Heart left ventricle (tissue), 16 donors: ENCODE measurements around the gene PAPOLA. TPM values are rescaled to one million over a fixed set of nuclear protein-coding genes. Genes with fewer than 3 reads are reported as not detected.

Source experiments
- ATAC-seq, 4 donors: fragments of 200-7000 bp; cut with Tn5 transposase; one replicate each; pipeline ENCODE4 v1.9.1; 2020 to 2022; ENCODE audit warnings: moderate library complexity in 4 of 4, mild to moderate bottlenecking in 3 of 4, moderate number of reproducible peaks in 1 of 4
- DNase-seq, 5 donors: peaks; one replicate each; pipeline ENCODE4 v3.0.0-alpha.2; 2020
- H3K27ac ChIP-seq, 12 donors: fragments of 200-600 bp; sonication (generic) in 4 of 12; one replicate each; pipeline versions ENCODE4 v1.5.0 to v1.8.0; 2016 to 2022; ENCODE audit warnings: mild to moderate bottlenecking in 2 of 12
- H3K27me3 ChIP-seq, 9 donors: fragments of 200-600 bp; sonication (generic) in 2 of 9; one replicate each; pipeline versions ENCODE4 v1.5.1 to v1.8.0; 2016 to 2022; ENCODE audit warnings: mild to moderate bottlenecking in 3 of 9
- H3K36me3 ChIP-seq, 9 donors: fragments of 200-600 bp; sonication (generic) in 2 of 9; one replicate each; pipeline versions ENCODE4 v1.5.0 to v1.8.0; 2018 to 2022; ENCODE audit warnings: mild to moderate bottlenecking in 2 of 9
- H3K4me1 ChIP-seq, 12 donors: fragments of 200-600 bp; sonication (generic) in 4 of 12; one replicate each; pipeline versions ENCODE4 v1.5.0 to v1.8.0; 2016 to 2022; ENCODE audit warnings: mild to moderate bottlenecking in 3 of 12
- H3K4me3 ChIP-seq, 12 donors: fragments of 200-600 bp; sonication (generic) in 4 of 12; one replicate each; pipeline versions ENCODE4 v1.5.0 to v1.8.0; 2017 to 2022; ENCODE audit warnings: mild to moderate bottlenecking in 9 of 12, moderate library complexity in 4 of 12
- H3K9me3 ChIP-seq, 12 donors: fragments of 200-600 bp; sonication (generic) in 4 of 12; one replicate each; pipeline versions ENCODE4 v1.5.0 to v1.8.0; 2016 to 2022; ENCODE audit warnings: mild to moderate bottlenecking in 1 of 12
- POLR2A ChIP-seq, 2 donors: fragments of 450-650 bp; IDR thresholded peaks; one replicate each; pipeline ENCODE4 v1.6.1; 2017; ENCODE audit warnings: antibody characterized with exemption in 2 of 2, mild to moderate bottlenecking in 2 of 2, moderate library complexity in 2 of 2
- WGBS, 4 donors: extraction: QIAGEN DNeasy Blood & Tissue Kit in 2 of 4; methylation state at CpG; one replicate each; pipeline versions ENCODE4 v1.1.5 to v1.1.7; 2013 to 2018; 5-methylcytosine and 5-hydroxymethylcytosine counted together
- intact Hi-C, 10 donors: fragments of 100-400 bp; cut with DNase I; formaldehyde crosslinking; loops; one replicate each; pipeline versions ENCODE4 v1.11.1 to v1.14.2; 2022
- polyA plus RNA-seq, 2 donors: library from polyadenylated mRNA; stranded (reverse); fragments of 200-250 nt; gene quantifications; one replicate each; pipeline ENCODE4 v1.2.3, GENCODE V29; 2013
- total RNA-seq, 9 donors: library from RNA; depleted of rRNA in 2 of 9; stranded (reverse); fragments of >200 nt in 2 of 9; fragmentation: NEBNext Ultra II Directional in 3 of 9; extraction: Animal tissue kit (Norgen Biotek cat#: 25700) in 3 of 9; gene quantifications; one replicate each; pipeline versions ENCODE4 v1.1.0 to v1.2.4, GENCODE V29; 2016 to 2023
- TF ChIP-seq, protein P1 (sequence below), 12 donors: fragments of 200-600 bp; sonication (generic) in 4 of 12; IDR thresholded peaks; one replicate each; pipeline versions ENCODE4 v1.5.0 to v1.8.0; 2018 to 2022; ENCODE audit warnings: antibody characterized with exemption in 12 of 12, mild to moderate bottlenecking in 5 of 12
- donor health status: ischemic (EF 13 %, LVEDD 7.1; RV severe dilation, severe dysfunction).
- donor health status: healthy with polysubstance abuse.
- donor health status: DM: no; HTN: yes; CAD: no.
- donor health status: DM: no; HTN: no; CAD: no.
- donor health status: ischemic (EF 25% LVEDD 6.9; RV normal size, moderate dysfunction).
- donor health status: ischemic (EF 25% LVEDD 5.7; RV mildly dilated, moderate dysfunction).
- donor health status: healthy.
- donor health status: DM: yes; HTN: yes; CAD: no.
- donor health status: ischemic (EF 35%, LVEDD 5.7; RV mildly dilated, moderate dysfunction).
- donor health status: nonischemic (EF 11% LVEDD 7.7; RV severe dilation, severe dysfunction).
- donor health status: DM: yes; HTN: yes; CAD: no.
- donor health status: PGD.
- donor health status: ischemic (EF 29% LVEDD 5.4; RV normal size, mild dysfunction).
- donor health status: nonischemic (EF 23%, LVEDD 6.1; RV moderate dilation, normal function).

The PAPOLA gene
- total and polyA plus RNA-seq, 11 donors = 72.0 to 147 (median 115) TPM

DNA sequence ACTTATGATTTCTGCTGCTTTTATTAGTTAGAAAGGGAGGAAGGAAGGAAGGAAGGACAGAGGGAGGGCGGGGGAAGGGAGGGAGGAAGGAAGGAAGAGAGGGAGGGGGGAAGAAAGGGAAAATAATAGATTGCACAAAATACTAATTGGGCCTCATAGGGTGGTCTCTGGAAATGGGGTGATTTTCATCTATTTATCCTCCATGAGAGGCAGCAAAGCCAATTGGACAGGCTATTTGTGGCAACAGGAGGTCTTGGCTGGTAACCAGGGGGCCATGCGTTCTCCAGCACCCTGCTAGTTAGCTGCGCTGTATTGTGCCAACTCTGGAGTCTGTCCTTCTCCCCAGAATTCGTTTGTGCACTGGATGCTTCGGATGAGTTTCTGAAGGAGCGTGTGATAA, 24.1 kb upstream of the PAPOLA start:
- TF ChIP-seq POLR2A (IDR thresholded peaks at IDR 0.05) = no peak
- TF ChIP-seq, protein P1, sequence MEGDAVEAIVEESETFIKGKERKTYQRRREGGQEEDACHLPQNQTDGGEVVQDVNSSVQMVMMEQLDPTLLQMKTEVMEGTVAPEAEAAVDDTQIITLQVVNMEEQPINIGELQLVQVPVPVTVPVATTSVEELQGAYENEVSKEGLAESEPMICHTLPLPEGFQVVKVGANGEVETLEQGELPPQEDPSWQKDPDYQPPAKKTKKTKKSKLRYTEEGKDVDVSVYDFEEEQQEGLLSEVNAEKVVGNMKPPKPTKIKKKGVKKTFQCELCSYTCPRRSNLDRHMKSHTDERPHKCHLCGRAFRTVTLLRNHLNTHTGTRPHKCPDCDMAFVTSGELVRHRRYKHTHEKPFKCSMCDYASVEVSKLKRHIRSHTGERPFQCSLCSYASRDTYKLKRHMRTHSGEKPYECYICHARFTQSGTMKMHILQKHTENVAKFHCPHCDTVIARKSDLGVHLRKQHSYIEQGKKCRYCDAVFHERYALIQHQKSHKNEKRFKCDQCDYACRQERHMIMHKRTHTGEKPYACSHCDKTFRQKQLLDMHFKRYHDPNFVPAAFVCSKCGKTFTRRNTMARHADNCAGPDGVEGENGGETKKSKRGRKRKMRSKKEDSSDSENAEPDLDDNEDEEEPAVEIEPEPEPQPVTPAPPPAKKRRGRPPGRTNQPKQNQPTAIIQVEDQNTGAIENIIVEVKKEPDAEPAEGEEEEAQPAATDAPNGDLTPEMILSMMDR (IDR thresholded peaks at IDR 0.05) = no peak
- Histone ChIP-seq H3K36me3 (no peaks in the 10 kb centered on the region), H3K4me3 (no peak overlapping the region), H3K27ac (no peak overlapping the region), H3K9me3 (no peaks in the 10 kb centered on the region), H3K4me1 (no peaks in the 10 kb centered on the region), H3K27me3 (peaks cover 0 to 2% (median 0%) of the 10 kb centered on the region in 9 donors)
- ATAC-seq = no peak
- intact Hi-C loops = no loop called here
- no peak for DNase-seq
- WGBS, 4 donors = 61 to 65% (median 62%) methylated on average over 6 of the region's 6 CpGs

DNA sequence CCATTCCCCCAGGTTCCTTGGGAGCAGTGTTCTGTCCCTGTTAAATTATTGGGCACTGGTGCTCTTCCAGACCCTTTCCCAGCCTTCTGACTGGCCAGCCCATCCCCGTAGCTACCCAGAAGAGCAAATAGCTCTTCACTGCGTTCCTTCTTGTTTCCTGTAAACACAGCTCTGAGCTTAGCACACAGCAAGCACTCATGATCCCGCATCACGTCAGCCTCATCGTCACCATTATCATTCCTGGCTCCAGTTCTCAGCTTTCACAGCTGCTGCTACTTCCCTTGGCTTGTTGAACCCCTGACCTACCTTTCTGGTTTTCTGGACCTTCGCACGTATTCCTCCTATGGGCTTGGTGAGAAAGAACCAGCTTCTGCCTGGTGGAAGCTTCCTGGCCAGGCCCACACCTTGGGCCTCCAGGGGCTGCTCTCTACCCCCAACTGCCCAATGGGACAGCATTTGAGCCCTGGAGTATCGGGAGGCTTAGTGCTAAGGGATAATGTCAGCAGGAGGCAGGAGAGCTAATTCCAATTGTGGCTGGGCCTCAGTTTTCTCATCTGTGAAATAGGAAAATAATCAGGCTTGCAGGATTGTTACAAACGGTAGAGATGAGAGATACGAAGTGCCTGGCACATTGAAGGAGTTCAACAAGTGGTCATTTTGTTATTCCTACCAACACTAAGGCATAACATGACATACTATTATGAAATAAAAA, 22.6 kb upstream of the PAPOLA start:
- H3K4me3 ChIP-seq = no peak overlapping the region
- TF ChIP-seq, protein P1 (IDR thresholded peaks at IDR 0.05) = no peak
- TF ChIP-seq POLR2A (IDR thresholded peaks at IDR 0.05) = no peak
- intact Hi-C loops = no loop called here

DNA sequence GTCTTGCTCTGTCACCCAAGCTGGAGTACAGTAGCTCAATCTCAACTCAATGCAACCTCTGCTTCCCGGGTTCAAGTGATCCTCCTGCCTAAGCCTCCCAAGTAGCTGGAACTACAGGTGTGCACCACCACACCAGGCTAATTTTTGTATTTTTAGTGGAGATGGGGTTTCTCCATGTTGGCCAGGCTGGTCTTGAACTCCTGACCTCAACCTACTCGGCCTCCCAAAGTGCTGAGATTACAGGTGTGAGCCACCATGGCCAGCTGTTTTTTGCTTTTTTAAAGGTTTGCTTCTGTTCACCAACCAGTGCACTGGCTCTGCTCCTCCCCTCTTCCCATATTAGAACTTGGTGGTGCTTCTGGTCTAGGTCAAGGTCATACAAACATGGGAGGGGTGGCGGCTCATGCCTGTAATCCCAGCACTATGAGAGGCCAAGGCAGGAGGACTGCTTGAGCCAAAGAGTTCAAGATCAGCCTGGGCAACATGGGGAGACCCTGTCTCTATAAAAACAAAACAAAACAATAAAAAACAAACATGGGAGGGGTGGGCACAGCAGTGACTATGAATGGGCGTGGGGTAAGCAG, 20.4 kb upstream of the PAPOLA start:
- Histone ChIP-seq H3K36me3 (no peaks in the 10 kb centered on the region), H3K27me3 (no peaks in the 10 kb centered on the region), H3K4me1 (no peaks in the 10 kb centered on the region), H3K27ac (no peak overlapping the region), H3K9me3 (no peaks in the 10 kb centered on the region), H3K4me3 (no peak overlapping the region)
- intact Hi-C loops = no loop called here
- DNase-seq (no peak), ATAC-seq (no peak)
- no peak for TF ChIP-seq POLR2A (IDR thresholded peaks at IDR 0.05)
- TF ChIP-seq, protein P1 (IDR thresholded peaks at IDR 0.05) = no peak
- 73 to 80% (median 78%) methylated on average over 4 of the region's 4 CpGs for WGBS, 4 donors

More for the DNA sequence above, 22.6 kb upstream of the PAPOLA start:
- Histone ChIP-seq H3K36me3 (no peaks in the 10 kb centered on the region), H3K9me3 (no peaks in the 10 kb centered on the region), H3K27ac (no peak overlapping the region), H3K4me1 (no peaks in the 10 kb centered on the region), H3K27me3 (peaks cover 0 to 2% (median 0%) of the 10 kb centered on the region in 9 donors)
- ATAC-seq (no peak), DNase-seq (no peak)
- WGBS, 4 donors = 69 to 78% (median 71%) methylated on average over 10 of the region's 10 CpGs

DNA sequence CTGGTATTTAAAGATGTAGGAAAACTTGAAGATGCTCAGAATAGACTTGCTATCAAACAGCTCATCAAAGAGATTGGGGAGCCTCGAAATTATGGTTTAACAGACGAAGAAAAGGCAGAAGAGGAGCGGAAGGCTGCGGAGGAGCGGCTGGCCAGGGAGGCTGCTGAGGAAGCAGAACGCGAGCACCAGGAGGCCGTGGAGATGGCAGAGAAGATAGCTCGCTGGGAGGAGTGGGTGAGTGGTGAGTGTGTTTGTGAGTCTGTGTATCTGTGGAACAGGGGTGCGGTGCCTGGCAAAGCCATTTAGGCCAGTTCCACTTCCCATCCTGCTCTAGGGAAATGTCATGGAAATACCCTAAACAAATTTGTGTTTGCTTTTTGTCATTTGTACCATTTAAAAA, 19.2 kb upstream of the PAPOLA start:
- 71 to 77% (median 74%) methylated on average over 10 of the region's 10 CpGs for WGBS, 4 donors
- ATAC-seq (no peak), DNase-seq (no peak)
- no peak overlapping the region for H3K27ac ChIP-seq
- H3K9me3 ChIP-seq = no peaks in the 10 kb centered on the region
- TF ChIP-seq, protein P1 (IDR thresholded peaks at IDR 0.05) = no peak
- no peak for TF ChIP-seq POLR2A (IDR thresholded peaks at IDR 0.05)
- H3K4me3 ChIP-seq = no peak overlapping the region
- H3K4me1 ChIP-seq = no peaks in the 10 kb centered on the region
- H3K27me3 ChIP-seq = no peaks in the 10 kb centered on the region
- intact Hi-C loops = no loop called here
- H3K36me3 ChIP-seq = no peaks in the 10 kb centered on the region
